Nephron (organoid): ENCODE measurements around the gene CLK3.

Experiments
- H3K27ac Mint-ChIP-seq, 3 experiments: 2 replicates each; pipeline ENCODE4 v1.8.0; 2020; ENCODE audit warnings: mixed read lengths in 3 of 3, mild to moderate bottlenecking in 2 of 3, moderate library complexity in 1 of 3
- H3K27me3 Mint-ChIP-seq: 2 replicates; pipeline ENCODE4 v1.8.0; 2021; ENCODE audit warnings: low read depth, mild to moderate bottlenecking, moderate library complexity, mixed read lengths
- H3K36me3 Mint-ChIP-seq: 2 replicates; pipeline ENCODE4 v1.8.0; 2020; ENCODE audit warnings: low read depth, mixed read lengths
- H3K4me1 Mint-ChIP-seq: 2 replicates; pipeline ENCODE4 v1.8.0; 2020; ENCODE audit warnings: mixed read lengths
- H3K4me3 Mint-ChIP-seq, 3 experiments: 2 replicates each; pipeline ENCODE4 v1.8.0; 2020; ENCODE audit warnings: mild to moderate bottlenecking in 3 of 3, mixed read lengths in 3 of 3, moderate library complexity in 2 of 3
- H3K9me3 Mint-ChIP-seq: 2 replicates; pipeline ENCODE4 v1.8.0; 2020; ENCODE audit warnings: mixed read lengths
- TF ChIP-seq, protein P1 (sequence below), 3 experiments: fragments of 200-600 bp; sonication (generic); IDR thresholded peaks; one replicate each; pipeline ENCODE4 v1.5.0; 2021; ENCODE audit warnings: antibody characterized with exemption in 3 of 3; ENCODE audit not compliant: unreplicated experiment in 3 of 3

CLK3 gene

GRCh38 chr15:74624020-74624602 lies 8.5 kb downstream of the CLK3 start:
- peaks cover 11% of the 10 kb centered on the region for H3K4me1 Mint-ChIP-seq
- TF ChIP-seq, protein P1, sequence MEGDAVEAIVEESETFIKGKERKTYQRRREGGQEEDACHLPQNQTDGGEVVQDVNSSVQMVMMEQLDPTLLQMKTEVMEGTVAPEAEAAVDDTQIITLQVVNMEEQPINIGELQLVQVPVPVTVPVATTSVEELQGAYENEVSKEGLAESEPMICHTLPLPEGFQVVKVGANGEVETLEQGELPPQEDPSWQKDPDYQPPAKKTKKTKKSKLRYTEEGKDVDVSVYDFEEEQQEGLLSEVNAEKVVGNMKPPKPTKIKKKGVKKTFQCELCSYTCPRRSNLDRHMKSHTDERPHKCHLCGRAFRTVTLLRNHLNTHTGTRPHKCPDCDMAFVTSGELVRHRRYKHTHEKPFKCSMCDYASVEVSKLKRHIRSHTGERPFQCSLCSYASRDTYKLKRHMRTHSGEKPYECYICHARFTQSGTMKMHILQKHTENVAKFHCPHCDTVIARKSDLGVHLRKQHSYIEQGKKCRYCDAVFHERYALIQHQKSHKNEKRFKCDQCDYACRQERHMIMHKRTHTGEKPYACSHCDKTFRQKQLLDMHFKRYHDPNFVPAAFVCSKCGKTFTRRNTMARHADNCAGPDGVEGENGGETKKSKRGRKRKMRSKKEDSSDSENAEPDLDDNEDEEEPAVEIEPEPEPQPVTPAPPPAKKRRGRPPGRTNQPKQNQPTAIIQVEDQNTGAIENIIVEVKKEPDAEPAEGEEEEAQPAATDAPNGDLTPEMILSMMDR (IDR thresholded peaks at IDR 0.05; ENCODE audit: unreplicated experiment in 3 of 3), result no peak
- no peak overlapping the region for H3K4me3 Mint-ChIP-seq
- no peaks in the 10 kb centered on the region for H3K9me3 Mint-ChIP-seq
- H3K27me3 Mint-ChIP-seq, result no peaks in the 10 kb centered on the region
- no peak overlapping the region for H3K27ac Mint-ChIP-seq
- peaks cover 84% of the 10 kb centered on the region for H3K36me3 Mint-ChIP-seq

DNA sequence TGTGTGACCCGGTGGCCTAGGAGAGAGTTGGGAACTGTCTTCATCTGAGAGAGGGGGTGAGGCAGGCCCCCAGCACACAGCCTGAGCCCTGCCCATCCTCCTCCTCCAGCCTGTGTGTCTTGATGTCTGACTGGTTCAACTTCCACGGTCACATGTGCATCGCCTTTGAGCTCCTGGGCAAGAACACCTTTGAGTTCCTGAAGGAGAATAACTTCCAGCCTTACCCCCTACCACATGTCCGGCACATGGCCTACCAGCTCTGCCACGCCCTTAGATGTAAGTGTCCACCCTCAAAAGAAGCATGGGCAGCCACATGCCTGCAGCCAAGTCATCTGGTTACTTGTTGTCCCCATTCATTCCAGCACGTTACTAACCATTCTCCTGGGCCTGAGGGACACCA lies 10.1 kb downstream of the CLK3 start:
- no peak overlapping the region for H3K4me3 Mint-ChIP-seq
- no peaks in the 10 kb centered on the region for H3K9me3 Mint-ChIP-seq
- no peaks in the 10 kb centered on the region for H3K27me3 Mint-ChIP-seq
- peaks cover 11% of the 10 kb centered on the region for H3K4me1 Mint-ChIP-seq
- H3K27ac Mint-ChIP-seq, result no peak overlapping the region
- peaks cover 73% of the 10 kb centered on the region for H3K36me3 Mint-ChIP-seq
- TF ChIP-seq, protein P1 (IDR thresholded peaks at IDR 0.05; ENCODE audit: unreplicated experiment in 3 of 3), result no peak

- Mint-ChIP-seq H3K36me3 (peaks cover 68% of the 10 kb centered on the region), H3K4me3 (no peak overlapping the region), H3K27ac (no peak overlapping the region), H3K27me3 (no peaks in the 10 kb centered on the region), H3K4me1 (peaks cover 11% of the 10 kb centered on the region), H3K9me3 (no peaks in the 10 kb centered on the region)
- TF ChIP-seq, protein P1 (IDR thresholded peaks at IDR 0.05; ENCODE audit: unreplicated experiment in 3 of 3), result no peak
Measured at GRCh38 chr15:74626336-74626735, 10.7 kb downstream of the CLK3 start.

DNA sequence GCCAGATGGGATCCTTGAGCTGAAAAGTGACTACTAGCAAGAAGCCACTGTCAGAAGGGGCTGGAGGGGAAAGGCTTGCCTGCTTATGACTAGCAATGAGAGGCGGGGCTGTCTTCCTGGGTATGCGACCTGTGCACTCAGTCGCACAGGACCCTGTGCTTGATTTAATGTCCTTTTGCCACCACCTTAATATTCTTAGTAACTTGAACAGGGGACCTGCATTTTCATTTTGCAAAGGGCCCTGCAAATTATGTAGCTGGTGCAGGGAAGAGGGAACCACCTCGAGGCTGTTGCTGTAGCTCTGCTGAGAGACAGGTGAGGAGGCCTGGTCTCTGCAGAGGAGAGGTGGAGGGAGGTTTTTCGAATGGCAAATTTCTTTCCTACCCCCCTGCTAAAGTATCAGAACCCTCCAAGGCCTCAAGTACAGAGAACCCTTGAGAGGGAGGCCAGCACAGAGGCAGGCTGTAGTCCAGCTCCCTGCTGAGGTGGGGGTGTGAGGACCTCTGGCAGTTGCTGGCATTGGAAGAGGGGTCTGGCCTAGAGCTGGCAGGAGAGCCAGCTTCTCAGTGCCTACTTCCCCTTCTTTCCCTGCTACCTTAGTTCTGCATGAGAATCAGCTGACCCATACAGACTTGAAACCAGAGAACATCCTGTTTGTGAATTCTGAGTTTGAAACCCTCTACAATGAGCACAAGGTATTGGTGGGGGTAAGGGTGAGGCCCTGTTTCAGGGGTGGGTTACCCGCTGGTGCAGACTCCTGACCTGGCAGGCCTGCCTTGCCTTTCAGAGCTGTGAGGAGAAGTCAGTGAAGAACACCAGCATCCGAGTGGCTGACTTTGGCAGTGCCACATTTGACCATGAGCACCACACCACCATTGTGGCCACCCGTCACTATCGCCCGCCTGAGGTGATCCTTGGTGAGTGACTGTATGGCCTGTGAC lies 11.4 kb downstream of the CLK3 start:
- no peak overlapping the region for H3K4me3 Mint-ChIP-seq
- peaks cover 11% of the 10 kb centered on the region for H3K4me1 Mint-ChIP-seq

DNA sequence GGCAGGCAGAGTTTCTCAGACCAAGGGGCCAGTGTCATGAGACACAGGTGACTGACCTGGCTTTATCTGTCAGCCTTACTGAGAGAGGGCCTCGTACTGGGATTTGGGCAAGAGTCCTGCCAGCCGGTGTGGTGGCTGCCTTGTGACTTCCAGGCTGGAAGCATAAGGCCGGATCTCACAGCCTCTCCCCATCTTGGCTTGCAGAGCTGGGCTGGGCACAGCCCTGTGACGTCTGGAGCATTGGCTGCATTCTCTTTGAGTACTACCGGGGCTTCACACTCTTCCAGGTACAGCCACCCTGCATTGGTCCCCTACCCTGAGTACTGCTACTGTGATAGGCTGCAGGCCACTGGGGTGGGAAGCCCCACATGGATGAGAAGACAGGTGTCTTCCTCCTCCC lies 12.1 kb downstream of the CLK3 start:
- H3K4me1 Mint-ChIP-seq, result peaks cover 11% of the 10 kb centered on the region
- TF ChIP-seq, protein P1 (IDR thresholded peaks at IDR 0.05; ENCODE audit: unreplicated experiment in 3 of 3), result no peak
- H3K4me3 Mint-ChIP-seq, result no peak overlapping the region
- no peaks in the 10 kb centered on the region for H3K9me3 Mint-ChIP-seq
- peaks cover 63% of the 10 kb centered on the region for H3K36me3 Mint-ChIP-seq
- no peaks in the 10 kb centered on the region for H3K27me3 Mint-ChIP-seq
- no peak overlapping the region for H3K27ac Mint-ChIP-seq

More for the DNA sequence above, 11.4 kb downstream of the CLK3 start:
- Mint-ChIP-seq H3K9me3 (no peaks in the 10 kb centered on the region), H3K36me3 (peaks cover 63% of the 10 kb centered on the region), H3K27me3 (no peaks in the 10 kb centered on the region), H3K27ac (no peak overlapping the region)
- TF ChIP-seq, protein P1 (IDR thresholded peaks at IDR 0.05; ENCODE audit: unreplicated experiment in 3 of 3), result no peak
